K562 (cell line): ENCODE results near the gene LAMB2. TPM values are rescaled to one million over a fixed set of nuclear protein-coding genes. Genes with fewer than 3 reads are reported as not detected.

Experiments used
- C11orf30 ChIP-seq: fragments of 450-650 bp; IDR thresholded peaks from 2 replicates; pipeline ENCODE4 v1.6.1; 2016; ENCODE audit warnings: low read depth, mild to moderate bottlenecking
- CBX3 ChIP-seq, 2 experiments: IDR thresholded peaks; 1 replicate in 1 of 2; 2 replicates in 1 of 2; pipeline ENCODE4 v1.6.1; 2012; ENCODE audit warnings: inconsistent platforms in 2 of 2, low read length in 2 of 2, borderline replicate concordance in 1 of 2, control low read depth in 1 of 2
- DPF2 ChIP-seq: fragments of 450-650 bp; IDR thresholded peaks from 2 replicates; pipeline ENCODE4 v1.6.1; 2016
- FOXJ2 ChIP-seq: fragments of 200-800 bp; sonication (Bioruptor generic); IDR thresholded peaks from 2 replicates; pipeline ENCODE4 v1.6.1; 2016; ENCODE audit warnings: missing genetic modification characterization, missing compliant biosample characterization
- FUS ChIP-seq: fragments of 200-400 bp; formaldehyde crosslinking; optimal IDR thresholded peaks from 2 replicates; pipeline ENCODE3; 2017; ENCODE audit warnings: low read depth, low read length
- HEY1 ChIP-seq: fragments of 250-450 bp; sonication (Bioruptor Pico); IDR thresholded peaks from 2 replicates; pipeline ENCODE4 v1.5.0; 2020; ENCODE audit warnings: mild to moderate bottlenecking, moderate library complexity, borderline replicate concordance
- KDM4B ChIP-seq, 2 experiments: fragments of 450-650 bp in 1 of 2; sonication (generic) in 1 of 2; IDR thresholded peaks; 2 replicates each; pipeline ENCODE4 v1.6.1; 2016 to 2017; ENCODE audit warnings: borderline replicate concordance in 2 of 2, antibody characterized with exemption in 1 of 2, low read depth in 1 of 2, mild to moderate bottlenecking in 1 of 2
- MCM7 ChIP-seq, 2 experiments: fragments of 450-650 bp; IDR thresholded peaks; 2 replicates each; pipeline ENCODE4 v1.6.1; 2016 to 2018
- POLR2AphosphoS5 ChIP-seq: IDR thresholded peaks from 2 replicates; pipeline ENCODE4 v1.6.1; 2011; ENCODE audit warnings: mild to moderate bottlenecking, low read depth, low read length, moderate library complexity; ENCODE audit not compliant: control insufficient read depth, insufficient read depth
- TBP ChIP-seq: optimal IDR thresholded peaks from 2 replicates; pipeline ENCODE3; 2011; ENCODE audit warnings: low read depth, low read length, improper control_type of control experiment
- TOE1 ChIP-seq, 2 experiments: fragments of 450-650 bp in 1 of 2; sonication (generic) in 1 of 2; formaldehyde crosslinking in 1 of 2; IDR thresholded peaks; 2 replicates each; pipeline versions ENCODE4 v1.7.1 to v1.8.0; 2016 to 2022; ENCODE audit warnings: borderline replicate concordance in 2 of 2, mild to moderate bottlenecking in 2 of 2, antibody characterized with exemption in 1 of 2, inconsistent platforms in 1 of 2, low read depth in 1 of 2, missing genetic modification reagents in 1 of 2, moderate library complexity in 1 of 2
- VEZF1 ChIP-seq: fragments of 200-800 bp; sonication (Bioruptor generic); IDR thresholded peaks from 2 replicates; pipeline ENCODE4 v1.6.1; 2017; ENCODE audit warnings: missing genetic modification characterization, missing compliant biosample characterization
- ZC3H4 ChIP-seq: sonication (generic); formaldehyde crosslinking; IDR thresholded peaks from 2 replicates; pipeline ENCODE4 v1.9.0; 2021; ENCODE audit warnings: missing genetic modification reagents, borderline replicate concordance
- ZNF395 ChIP-seq: fragments of 200-800 bp; sonication (Bioruptor generic); IDR thresholded peaks from 2 replicates; pipeline ENCODE4 v1.6.1; 2017; ENCODE audit warnings: missing genetic modification characterization, missing compliant biosample characterization
- ZNF398 ChIP-seq: fragments of 250-450 bp; sonication (Bioruptor Pico); IDR thresholded peaks from 2 replicates; pipeline ENCODE4 v1.8.0; 2021; ENCODE audit warnings: moderate library complexity, mild to moderate bottlenecking, inconsistent platforms
- ZNF592 ChIP-seq: fragments of 450-650 bp; IDR thresholded peaks from 2 replicates; pipeline ENCODE4 v1.6.1; 2017; ENCODE audit warnings: antibody characterized with exemption, mild to moderate bottlenecking
- polyA plus RNA-seq, 8 experiments: library from polyadenylated mRNA; depleted of rRNA in 4 of 8; stranded (reverse) in 5 of 8; unstranded in 3 of 8; fragments of >200 nt; fragmentation: Nextera tagmentation in 2 of 8; fragmentation: Illumina TruSeq in 1 of 8; extraction: Ambion mirVana in 2 of 8; extraction: Trizol in 1 of 8; gene quantifications; 2 replicates each; pipeline versions ENCODE4 v1.2.1 to v1.2.3, GENCODE V29; 2011 to 2014; ENCODE audit warnings: inconsistent platforms in 1 of 8, missing spikeins in 1 of 8
- total RNA-seq, 7 experiments: library from RNA; depleted of rRNA in 6 of 7; stranded (reverse); fragments of >200 nt in 6 of 7; fragmentation: Illumina TruSeq in 2 of 7; extraction: Trizol in 2 of 7; gene quantifications; 2 replicates each; pipeline versions ENCODE4 v1.2.1 to v1.2.3, GENCODE V29; 2011 to 2021; ENCODE audit warnings: low replicate concordance in 1 of 7

Gene LAMB2
- total and polyA plus RNA-seq, 9 of the 15 experiments (the other 6 are each of a cell fraction or from before 2014, with no cell fraction given) = 1.4 to 26.0 (median 16.2) TPM

- TF ChIP-seq C11orf30 = peak; percentile 91
- no peak for TF ChIP-seq HEY1 (CRISPR knock-in tag)
- peak; percentile 95 for TF ChIP-seq TOE1 (IDR thresholded peaks at IDR 0.05; ENCODE audit: borderline replicate concordance)
- peak; percentile 85; the same call in 1 of the 2 replicates for TF ChIP-seq TOE1 (CRISPR knock-in tag; IDR thresholded peaks at IDR 0.05; ENCODE audit: borderline replicate concordance, low read depth)
- TF ChIP-seq MCM7 (IDR thresholded peaks at IDR 0.05) = no peak
- TF ChIP-seq ZNF592 = no peak
- TF ChIP-seq CBX3 (IDR thresholded peaks at IDR 0.05; ENCODE audit: borderline replicate concordance in 1 of 2, low read length in 2 of 2) = no peak
- TF ChIP-seq ZC3H4 = no peak
- TF ChIP-seq ZNF398 = no peak
- no peak for TF ChIP-seq KDM4B (IDR thresholded peaks at IDR 0.05; ENCODE audit: borderline replicate concordance in 2 of 2, low read depth in 1 of 2)
- peak; percentile 95 for TF ChIP-seq TBP
- no peak for TF ChIP-seq FUS
- TF ChIP-seq DPF2 = 0 out of 2 replicates have a peak, but pooled peaks have one; percentile 18
- TF ChIP-seq ZNF395 (CRISPR knock-in tag) = peak; percentile 66
- peak; percentile 86 for TF ChIP-seq POLR2AphosphoS5
- TF ChIP-seq FOXJ2 (tag) = peak; percentile 61; the same call in 1 of the 2 replicates
- peak; percentile 75 for TF ChIP-seq VEZF1 (CRISPR knock-in tag)
These were observed 38.7 kb downstream of the LAMB2 start, which contains the start of gene QRICH1 (continued) for GRCh38 chr3:49093853-49094767.
